GM12878 (cell line): ENCODE data around the gene ENSA. TPM values are rescaled to one million over a fixed set of nuclear protein-coding genes. Genes with fewer than 3 reads are reported as not detected.
A peak's percentile ranks its signal among the peaks of the same experiment; 100 is the strongest.

Source experiments
- ATAC-seq: fragments of 200-7000 bp; cut with Tn5 transposase; 3 replicates; pipeline ENCODE4 v1.9.1; 2020; ENCODE audit warnings: mild to moderate bottlenecking, moderate library complexity
- BruUV-seq: library from RNA; stranded (reverse); fragments of 400-500 nt; replicated peaks from 2 replicates; lab custom pipeline; 2021; lab: Mats Ljungman, UMichigan
- CTCF ChIA-PET: fragments of 300-600 bp; sonication (Branson Sonifier 250); formaldehyde crosslinking; extraction: SDS; loops from one replicate; lab custom pipeline; 2021; ENCODE audit warnings: inconsistent platforms; lab: Yijun Ruan, JAX
- POLR2A ChIA-PET: fragments of 350-600 bp; formaldehyde crosslinking; extraction: SDS; loops from one replicate; lab custom pipeline; 2021; ENCODE audit warnings: inconsistent platforms; lab: Charles Lee
- RAD21 ChIA-PET: fragments of 300-600 bp; sonication (Branson Sonifier 250); formaldehyde crosslinking; loops from one replicate; lab custom pipeline; 2023; ENCODE audit warnings: antibody characterized with exemption; ENCODE audit not compliant: unreplicated experiment; lab: Charles Lee
- SMC1A ChIA-PET: fragments of 300-600 bp; sonication (Branson Sonifier 250); formaldehyde crosslinking; loops from one replicate; lab custom pipeline; 2023; ENCODE audit not compliant: unreplicated experiment, uncharacterized antibody; lab: Charles Lee
- DNase-seq: peaks from one replicate; pipeline ENCODE4 v3.0.0-alpha.2; 2011; ENCODE audit warnings: low read depth, low spot score
- FAIRE-seq: peaks from 3 replicates; lab custom pipeline; 2011; peaks lifted over from hg19 to GRCh38; lab: Jason Lieb, UNC
- H2AFZ ChIP-seq: 2 replicates; pipeline ENCODE4 v1.6.0; 2011; ENCODE audit warnings: low read depth, low read length, control low read depth; ENCODE audit not compliant: control insufficient read depth
- H3K27ac ChIP-seq: 2 replicates; pipeline ENCODE4 v1.5.1; 2011; ENCODE audit warnings: control low read depth; ENCODE audit not compliant: control insufficient read depth, insufficient read depth
- H3K27me3 ChIP-seq, 2 experiments: replicated peaks in 1 of 2; 2 replicates each; pipeline versions ENCODE4 v1.6.0 to v1.6.1; 2011; ENCODE audit warnings: low read length in 1 of 2; ENCODE audit not compliant: control insufficient read depth in 2 of 2, insufficient read depth in 2 of 2
- H3K36me3 ChIP-seq, 2 experiments: 2 replicates each; pipeline ENCODE4 v1.5.1; 2011; ENCODE audit warnings: low read length in 1 of 2; ENCODE audit not compliant: control insufficient read depth in 2 of 2, insufficient read depth in 2 of 2
- H3K4me1 ChIP-seq: 2 replicates; pipeline ENCODE4 v1.6.1; 2011; ENCODE audit warnings: mild to moderate bottlenecking, low read length, moderate library complexity, mixed read lengths; ENCODE audit not compliant: control insufficient read depth, insufficient read depth
- H3K4me2 ChIP-seq: 2 replicates; pipeline ENCODE4 v1.6.0; 2011; ENCODE audit warnings: control low read depth; ENCODE audit not compliant: control insufficient read depth, insufficient read depth
- H3K4me3 ChIP-seq: fragments of 200-600 bp; sonication (generic); 2 replicates; pipeline ENCODE4 v1.5.1; 2016
- H3K79me2 ChIP-seq: 2 replicates; pipeline ENCODE4 v1.6.0; 2011; ENCODE audit warnings: low read length; ENCODE audit not compliant: control insufficient read depth, insufficient read depth
- H3K9ac ChIP-seq: 2 replicates; pipeline ENCODE4 v1.8.0; 2011; ENCODE audit warnings: low read length, control low read depth, mixed read lengths; ENCODE audit not compliant: control insufficient read depth, insufficient read depth
- H3K9me3 ChIP-seq: replicated peaks from 3 replicates; pipeline ENCODE4 v1.5.1; 2011; ENCODE audit warnings: mild to moderate bottlenecking, low read length; ENCODE audit not compliant: control insufficient read depth, insufficient read depth
- H4K20me1 ChIP-seq: 2 replicates; pipeline ENCODE4 v1.6.0; 2011; ENCODE audit not compliant: control insufficient read depth, insufficient read depth
- HDAC6 ChIP-seq: fragments of 200-600 bp; sonication (generic); IDR thresholded peaks from one replicate; pipeline ENCODE4 v1.8.0; 2017; ENCODE audit warnings: antibody characterized with exemption; ENCODE audit not compliant: unreplicated experiment
- JUND ChIP-seq: IDR thresholded peaks from 2 replicates; pipeline ENCODE4 v1.6.1; 2012; ENCODE audit warnings: low read depth, mild to moderate bottlenecking, low read length, improper control_type of control experiment, moderate library complexity
- POLR2A ChIP-seq: IDR thresholded peaks from 2 replicates; pipeline ENCODE4 v1.6.1; 2011; ENCODE audit warnings: low read depth, mild to moderate bottlenecking, low read length
- POLR2AphosphoS5 ChIP-seq: IDR thresholded peaks from 2 replicates; pipeline ENCODE4 v1.6.1; 2011; ENCODE audit warnings: mild to moderate bottlenecking, low read length, inconsistent platforms
- WRNIP1 ChIP-seq: IDR thresholded peaks from 2 replicates; pipeline ENCODE4 v1.6.1; 2011; ENCODE audit warnings: low read depth, low read length, improper control_type of control experiment, borderline replicate concordance
- WGBS: methylation state at CpG from one replicate; pipeline ENCODE4 v1.1.6; 2016; ENCODE audit warnings: low lambda C conversion rate; ENCODE audit not compliant: insufficient replicate concordance, insufficient coverage; ENCODE audit errors: missing lambda C conversion rate; 5-methylcytosine and 5-hydroxymethylcytosine counted together
- in situ Hi-C: fragments of 300-500 bp; cut with MboI; formaldehyde crosslinking; loops from 9 replicates; pipeline ENCODE4 v1.14.3; 2018; ENCODE audit warnings: mixed read lengths
- intact Hi-C: fragments of 100-400 bp; cut with micrococcal nuclease; formaldehyde crosslinking; loops from one replicate; pipeline ENCODE4 v1.14.2; 2022; ENCODE audit not compliant: unreplicated experiment
- polyA plus RNA-seq, 11 experiments: library from polyadenylated mRNA; depleted of rRNA in 4 of 11; unstranded in 6 of 11; stranded (reverse) in 5 of 11; fragments of >200 nt; fragmentation: Nextera tagmentation in 4 of 11; fragmentation: Illumina TruSeq in 1 of 11; extraction: Ambion mirVana in 4 of 11; extraction: Trizol in 1 of 11; gene quantifications; 1 replicate in 1 of 11; 2 replicates in 10 of 11; pipeline versions ENCODE4 v1.2.1 to v1.2.3, GENCODE V29; 2011 to 2016; ENCODE audit warnings: inconsistent platforms in 2 of 11, missing spikeins in 2 of 11, low read depth in 1 of 11
- total RNA-seq, 4 experiments: library from RNA; depleted of rRNA in 3 of 4; stranded (reverse); fragments of >200 nt in 3 of 4; fragmentation: Illumina TruSeq in 1 of 4; extraction: Trizol in 1 of 4; gene quantifications; 2 replicates each; pipeline versions ENCODE4 v1.2.1 to v1.2.3, GENCODE V29; 2013 to 2021
- TF ChIP-seq, protein P1 (sequence below): fragments of 450-650 bp; IDR thresholded peaks from 2 replicates; pipeline ENCODE4 v1.6.1; 2017; ENCODE audit warnings: mild to moderate bottlenecking, low read depth, inconsistent platforms; ENCODE audit not compliant: poor library complexity, severe bottlenecking
- TF ChIP-seq, protein P2 (sequence below): fragments of 150-350 bp; IDR thresholded peaks from 2 replicates; pipeline ENCODE4 v1.6.1; 2016; ENCODE audit warnings: low read depth, low read length

Gene ENSA
- total and polyA plus RNA-seq, 10 of the 15 experiments (the other 5 are each of a cell fraction or from before 2014, with no cell fraction given), result 56.1 to 605 (median 143) TPM

DNA sequence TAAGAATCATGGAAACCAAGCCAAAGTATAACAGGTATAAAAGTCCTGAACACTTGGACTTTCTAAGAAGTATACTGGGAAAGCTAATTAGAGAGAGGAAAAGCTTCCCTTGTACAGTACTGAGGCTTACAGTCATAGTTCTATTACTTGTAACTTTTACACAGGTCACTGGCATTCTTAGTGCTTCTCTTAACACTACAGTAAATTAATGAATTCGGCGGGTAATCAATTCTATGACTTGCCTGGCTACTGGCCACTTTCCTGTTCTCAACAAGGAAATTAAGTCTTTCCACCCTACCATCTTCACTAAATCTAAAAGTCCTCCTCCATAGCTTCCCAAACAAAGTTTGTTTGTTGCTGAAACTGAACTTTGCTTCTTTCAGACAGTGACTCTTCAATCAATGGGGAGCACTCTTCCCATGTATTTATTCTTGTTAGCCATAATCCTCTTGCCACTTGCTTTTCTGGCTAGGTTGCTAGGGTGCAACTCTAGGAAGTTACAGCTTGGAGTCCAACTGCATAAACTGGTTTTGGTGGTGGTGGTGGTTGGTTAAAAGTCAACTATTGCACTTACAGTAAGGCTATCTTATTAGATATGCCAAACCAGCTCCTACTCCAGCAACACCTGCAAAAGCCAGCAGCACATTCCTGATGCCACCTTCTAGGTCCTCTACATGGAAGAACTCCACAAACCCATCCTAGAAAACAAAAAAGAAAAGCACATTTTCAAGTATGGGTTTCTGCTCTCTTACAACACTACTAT is 52.4 kb downstream of the ENSA start:
- TF ChIP-seq WRNIP1 (0 out of 2 replicates have a peak, but pooled peaks have one; percentile 42), JUND (no peak), POLR2A (peak; percentile 30; the same call in 1 of the 2 replicates), HDAC6 (peak; percentile 49), POLR2AphosphoS5 (peak; percentile 71)
- TF ChIP-seq, protein P1, sequence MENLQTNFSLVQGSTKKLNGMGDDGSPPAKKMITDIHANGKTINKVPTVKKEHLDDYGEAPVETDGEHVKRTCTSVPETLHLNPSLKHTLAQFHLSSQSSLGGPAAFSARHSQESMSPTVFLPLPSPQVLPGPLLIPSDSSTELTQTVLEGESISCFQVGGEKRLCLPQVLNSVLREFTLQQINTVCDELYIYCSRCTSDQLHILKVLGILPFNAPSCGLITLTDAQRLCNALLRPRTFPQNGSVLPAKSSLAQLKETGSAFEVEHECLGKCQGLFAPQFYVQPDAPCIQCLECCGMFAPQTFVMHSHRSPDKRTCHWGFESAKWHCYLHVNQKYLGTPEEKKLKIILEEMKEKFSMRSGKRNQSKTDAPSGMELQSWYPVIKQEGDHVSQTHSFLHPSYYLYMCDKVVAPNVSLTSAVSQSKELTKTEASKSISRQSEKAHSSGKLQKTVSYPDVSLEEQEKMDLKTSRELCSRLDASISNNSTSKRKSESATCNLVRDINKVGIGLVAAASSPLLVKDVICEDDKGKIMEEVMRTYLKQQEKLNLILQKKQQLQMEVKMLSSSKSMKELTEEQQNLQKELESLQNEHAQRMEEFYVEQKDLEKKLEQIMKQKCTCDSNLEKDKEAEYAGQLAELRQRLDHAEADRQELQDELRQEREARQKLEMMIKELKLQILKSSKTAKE, result peak; percentile 1
- TF ChIP-seq, protein P2, sequence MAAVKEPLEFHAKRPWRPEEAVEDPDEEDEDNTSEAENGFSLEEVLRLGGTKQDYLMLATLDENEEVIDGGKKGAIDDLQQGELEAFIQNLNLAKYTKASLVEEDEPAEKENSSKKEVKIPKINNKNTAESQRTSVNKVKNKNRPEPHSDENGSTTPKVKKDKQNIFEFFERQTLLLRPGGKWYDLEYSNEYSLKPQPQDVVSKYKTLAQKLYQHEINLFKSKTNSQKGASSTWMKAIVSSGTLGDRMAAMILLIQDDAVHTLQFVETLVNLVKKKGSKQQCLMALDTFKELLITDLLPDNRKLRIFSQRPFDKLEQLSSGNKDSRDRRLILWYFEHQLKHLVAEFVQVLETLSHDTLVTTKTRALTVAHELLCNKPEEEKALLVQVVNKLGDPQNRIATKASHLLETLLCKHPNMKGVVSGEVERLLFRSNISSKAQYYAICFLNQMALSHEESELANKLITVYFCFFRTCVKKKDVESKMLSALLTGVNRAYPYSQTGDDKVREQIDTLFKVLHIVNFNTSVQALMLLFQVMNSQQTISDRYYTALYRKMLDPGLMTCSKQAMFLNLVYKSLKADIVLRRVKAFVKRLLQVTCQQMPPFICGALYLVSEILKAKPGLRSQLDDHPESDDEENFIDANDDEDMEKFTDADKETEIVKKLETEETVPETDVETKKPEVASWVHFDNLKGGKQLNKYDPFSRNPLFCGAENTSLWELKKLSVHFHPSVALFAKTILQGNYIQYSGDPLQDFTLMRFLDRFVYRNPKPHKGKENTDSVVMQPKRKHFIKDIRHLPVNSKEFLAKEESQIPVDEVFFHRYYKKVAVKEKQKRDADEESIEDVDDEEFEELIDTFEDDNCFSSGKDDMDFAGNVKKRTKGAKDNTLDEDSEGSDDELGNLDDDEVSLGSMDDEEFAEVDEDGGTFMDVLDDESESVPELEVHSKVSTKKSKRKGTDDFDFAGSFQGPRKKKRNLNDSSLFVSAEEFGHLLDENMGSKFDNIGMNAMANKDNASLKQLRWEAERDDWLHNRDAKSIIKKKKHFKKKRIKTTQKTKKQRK, result no peak
- TF ChIP-seq, all 136 proteins: peak for 5
- FAIRE-seq, result no peak
- Histone ChIP-seq H3K4me3 (peak overlapping the region; percentile 85), H4K20me1 (peaks cover 12% of the 10 kb centered on the region), H3K9me3 (no peaks in the 10 kb centered on the region), H3K4me1 (peaks cover 16% of the 10 kb centered on the region), H3K27me3 (no peaks in the 10 kb centered on the region), H2AFZ (no peak overlapping the region), H3K36me3 (peaks cover 9 to 12% of the 10 kb centered on the region in 2 experiments), H3K27ac (peak overlapping the region; percentile 96), H3K9ac (peak overlapping the region; percentile 93), H3K4me2 (peak overlapping the region; percentile 48; the same call in 1 of the 2 replicates), H3K79me2 (peaks cover 82% of the 10 kb centered on the region)
- WGBS, result 0% methylated on average over 2 of the region's 2 CpGs
- RAD21 ChIA-PET, result interaction anchor here (0.6 to 14.4 kb wide), 7 partner anchors 12 to 325 kb away, joined by 3 to 387 read pairs (median 5); partner anchors contain the start of genes ENSA and GOLPH3L
- in situ Hi-C loops, result no loop called here
- intact Hi-C loops, result no loop called here
- SMC1A ChIA-PET, result interaction anchor here (0.7 to 13.6 kb wide), 11 partner anchors 12 to 137 kb away, joined by 3 to 388 read pairs (median 5); partner anchors contain the start of gene ENSA
- DNase-seq, result no peak
- BruUV-seq, result no TSS peak
- POLR2A ChIA-PET, result interaction anchor here (0.9 to 10.5 kb wide), 6 partner anchors 10 to 120 kb away, joined by 3 to 324 read pairs (median 6); no protein-coding TSS in a partner anchor
- CTCF ChIA-PET, result interaction anchor here (0.7 to 16.3 kb wide), 4 partner anchors 13 to 44 kb away, joined by 3 to 289 read pairs (median 16); no protein-coding TSS in a partner anchor
- ATAC-seq, result no peak
